OCI-M2 (cell line): ENCODE data around the gene FRA10AC1.
"Not testable (repeated sequence)": the region's sequence is repeated elsewhere in the genome, so short reads cannot be mapped to it uniquely, and the experiment has no call there.

Source experiments
- DNase-seq: peaks from one replicate; lab custom pipeline; 2025; ENCODE audit not compliant: unreplicated experiment; lab: John Stamatoyannopoulos, UW

Gene FRA10AC1

DNA sequence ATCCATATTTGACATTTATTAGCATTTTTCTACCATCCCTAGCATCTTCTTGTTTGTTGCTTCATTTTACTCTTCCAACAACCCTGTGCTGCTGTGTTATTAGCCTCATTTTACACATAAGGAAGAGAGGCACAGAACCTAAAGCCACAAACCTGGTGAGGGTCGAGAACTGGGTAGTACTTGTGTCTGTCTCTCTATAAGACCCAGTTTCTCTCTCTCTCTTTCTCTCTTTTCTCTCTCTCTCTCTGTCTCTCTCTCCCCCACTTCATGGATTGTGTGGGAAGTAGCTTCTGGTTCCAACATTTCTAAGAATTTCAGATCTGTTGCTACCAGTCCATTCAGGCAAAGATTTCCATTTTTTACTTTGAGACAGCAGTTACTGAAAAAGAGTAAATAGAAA, 1.4 kb upstream of the FRA10AC1 start:
- DNase-seq = no peak

DNA sequence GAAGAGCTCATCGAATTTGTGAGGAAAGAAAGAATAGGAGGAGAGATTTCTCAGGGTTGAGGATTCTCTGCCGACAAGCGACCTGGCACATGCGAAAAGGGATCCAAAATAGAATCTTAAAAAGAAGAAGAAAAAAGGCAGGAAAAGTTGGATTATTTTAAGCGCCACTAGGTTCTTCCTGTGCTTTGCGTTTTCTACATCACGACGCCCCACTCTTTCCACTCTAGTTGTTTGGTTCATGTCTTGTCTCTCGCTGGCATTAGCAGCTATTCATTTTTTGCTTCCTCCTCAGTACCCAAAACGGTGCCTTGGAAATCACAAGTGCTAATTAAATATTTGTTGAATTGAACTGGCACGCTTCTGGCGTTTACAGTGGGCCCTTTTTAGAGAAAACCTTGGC, 674 bp upstream of the FRA10AC1 start:
- no peak for DNase-seq

DNA sequence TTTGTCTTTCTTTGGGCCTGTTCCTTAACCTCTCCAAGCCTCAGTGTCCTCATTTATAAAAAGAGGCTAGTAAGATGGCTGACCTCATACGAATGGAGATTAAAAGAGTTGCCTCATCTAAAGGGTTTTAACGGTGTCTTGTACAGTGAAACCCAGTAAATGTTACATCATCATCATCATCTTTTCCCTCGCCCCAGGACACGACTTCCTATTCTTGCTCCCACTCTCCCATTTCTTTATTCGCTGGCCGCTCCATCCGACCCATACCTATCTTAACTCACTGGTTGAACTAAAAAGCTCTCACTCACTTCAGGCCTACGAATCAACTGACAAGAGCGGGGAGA, 554 bp downstream of the FRA10AC1 start:
- DNase-seq = no peak

DNA sequence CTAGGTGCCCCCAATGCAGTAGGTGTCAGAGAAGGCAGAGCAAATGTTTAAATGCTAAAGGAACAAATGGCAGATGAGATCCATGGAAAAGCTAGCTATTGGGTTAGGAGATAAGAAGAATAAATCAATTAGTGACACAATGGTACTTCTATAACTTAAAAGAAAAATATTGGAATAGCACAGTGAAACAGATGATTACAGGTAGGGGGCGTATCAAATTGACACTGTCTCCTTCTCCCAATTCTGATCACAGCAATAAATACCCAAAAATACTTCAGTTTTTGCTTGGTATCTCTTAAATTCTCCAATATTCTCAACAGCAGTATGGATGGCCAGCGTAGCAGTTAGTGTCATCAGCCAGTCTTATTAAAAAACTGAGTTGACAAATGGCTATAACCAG, 5.2 kb downstream of the FRA10AC1 start:
- no peak for DNase-seq

DNA sequence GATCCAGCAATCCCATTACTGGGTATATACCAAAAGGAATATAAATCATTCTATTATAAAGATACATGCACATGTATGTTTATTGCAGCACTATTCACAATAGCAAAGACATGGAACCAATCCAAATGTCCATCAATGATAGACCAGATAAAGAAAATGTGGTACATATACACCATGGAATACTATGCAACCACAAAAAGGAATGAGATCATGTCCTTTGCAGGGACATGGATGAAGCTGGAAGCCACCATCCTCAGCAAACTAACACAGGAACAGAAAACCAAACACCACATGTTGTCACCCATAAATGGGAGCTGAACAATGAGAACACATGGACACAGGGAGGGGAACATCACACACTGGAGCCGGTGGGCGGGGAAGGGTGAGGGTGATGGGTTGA, 5.8 kb downstream of the FRA10AC1 start:
- not testable (repeated sequence) for DNase-seq

DNA sequence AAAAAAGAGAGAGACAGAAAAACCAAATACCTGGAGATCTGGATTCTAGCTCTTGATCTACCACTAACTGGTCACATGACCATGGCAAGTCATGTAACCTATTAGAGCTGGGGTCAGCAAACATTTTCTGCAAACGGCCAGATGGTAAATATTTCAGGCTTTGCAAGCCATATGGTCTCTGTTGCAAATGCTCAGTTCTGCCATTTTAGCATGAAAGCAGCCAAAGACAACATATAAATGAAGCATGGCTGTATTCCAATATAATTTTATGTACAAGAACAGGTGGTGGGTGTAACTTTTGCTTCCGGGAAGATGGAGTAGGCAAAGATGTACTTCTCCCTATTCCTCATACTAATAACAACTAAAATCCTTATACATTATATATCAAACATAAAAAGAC, 6.7 kb downstream of the FRA10AC1 start:
- no peak for DNase-seq

DNA sequence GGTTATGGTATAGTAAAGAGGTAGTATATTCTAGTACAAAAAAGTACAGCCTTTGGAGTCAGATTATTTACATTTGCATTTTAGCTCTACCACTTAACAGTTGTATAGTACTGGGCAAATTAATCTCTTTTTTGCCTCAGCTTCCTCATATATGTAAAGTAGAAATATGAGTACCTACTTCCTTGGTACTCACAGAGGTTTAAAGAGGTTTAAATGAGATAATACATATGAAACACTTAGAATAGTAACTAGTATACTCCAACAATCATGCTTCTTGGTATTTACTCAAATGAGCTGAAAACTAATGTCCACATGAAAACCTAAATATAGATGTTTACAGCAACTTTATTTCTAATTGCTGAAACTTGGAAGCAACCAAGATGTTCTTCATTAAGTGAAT, 14.7 kb downstream of the FRA10AC1 start:
- no peak for DNase-seq

DNA sequence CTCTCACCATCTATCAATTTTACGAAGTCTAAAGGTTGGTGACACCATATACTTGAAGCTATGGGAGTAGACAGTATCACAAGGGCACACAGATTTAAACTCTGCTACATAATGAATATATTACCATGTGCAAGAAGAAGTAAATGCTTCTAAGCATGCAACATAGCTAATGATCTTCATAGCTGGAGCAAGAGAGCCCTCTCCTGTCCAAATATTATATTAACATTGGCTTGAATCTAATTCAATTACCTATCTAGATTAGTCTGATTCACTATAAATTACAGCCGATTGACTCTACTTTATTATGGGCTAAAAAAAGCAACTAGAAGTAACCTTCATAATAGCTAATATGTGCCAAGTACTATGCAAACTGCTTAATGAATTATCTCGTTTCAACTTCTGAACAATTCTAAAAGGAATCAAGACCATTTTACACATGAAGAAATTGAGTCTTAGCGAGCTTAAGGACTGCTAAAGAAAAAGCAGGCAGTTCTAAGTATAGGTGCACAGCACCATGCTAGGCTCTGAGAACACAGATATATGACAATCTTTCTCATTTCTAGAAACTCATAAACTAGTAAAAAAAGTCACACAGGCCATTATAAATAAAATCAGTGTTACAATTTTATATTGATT, 21.9 kb downstream of the FRA10AC1 start:
- no peak for DNase-seq

DNA sequence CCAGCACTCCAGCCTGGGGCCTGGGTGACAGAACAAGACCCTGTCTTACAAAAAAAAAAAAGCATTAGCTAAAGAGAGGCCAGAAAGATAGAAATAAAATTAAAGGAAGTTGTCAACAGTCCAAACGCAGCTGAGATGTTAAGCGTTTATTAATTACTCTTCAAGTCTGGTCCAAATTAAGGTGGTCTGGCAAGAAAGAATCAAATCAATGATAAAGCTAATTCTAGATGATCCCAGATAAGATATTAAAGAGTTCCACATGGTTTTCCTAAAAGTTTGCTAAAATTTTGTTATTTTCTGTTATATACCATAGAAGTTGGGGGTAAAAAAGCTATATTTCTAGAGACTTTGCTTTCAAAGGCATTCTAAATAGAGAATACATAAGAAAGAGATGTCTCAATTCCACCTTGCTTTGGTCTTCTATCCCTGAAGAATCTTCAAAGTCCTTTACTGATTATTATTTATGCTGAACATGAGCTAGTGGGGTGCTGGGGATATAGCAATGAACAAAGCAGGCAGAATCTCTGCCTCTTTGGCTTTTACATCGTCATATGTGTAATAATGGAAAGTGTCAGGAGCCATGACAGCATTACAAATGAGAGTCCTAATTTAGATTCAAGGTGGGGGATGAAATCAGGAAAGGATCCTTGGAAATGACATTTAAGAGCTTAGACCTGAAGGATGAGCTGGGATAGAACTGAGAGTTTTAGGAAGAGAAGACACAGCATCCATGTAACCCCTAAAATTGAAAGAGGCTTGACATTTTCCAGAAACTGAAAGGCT, 23.4 kb downstream of the FRA10AC1 start:
- DNase-seq = no peak

DNA sequence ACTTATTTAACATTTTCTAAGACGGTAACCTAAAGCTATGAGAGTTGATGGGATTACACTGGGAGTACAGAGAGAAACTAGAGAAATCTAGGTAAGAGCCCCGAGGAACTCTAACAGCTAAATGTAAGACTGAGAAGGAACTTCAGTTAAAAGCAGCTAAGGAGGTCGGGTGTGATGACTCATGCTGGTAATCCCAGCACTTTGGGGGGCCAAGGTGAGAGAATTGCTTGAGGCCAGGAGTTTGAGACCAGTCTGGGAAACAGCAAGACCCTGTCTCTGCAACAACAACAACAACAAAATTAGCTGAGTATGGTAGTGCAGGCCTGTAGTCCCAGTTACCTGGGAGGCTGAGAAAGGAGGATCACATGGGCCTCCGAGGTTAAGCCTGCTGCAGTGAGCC, 24.0 kb downstream of the FRA10AC1 start:
- no peak for DNase-seq

DNA sequence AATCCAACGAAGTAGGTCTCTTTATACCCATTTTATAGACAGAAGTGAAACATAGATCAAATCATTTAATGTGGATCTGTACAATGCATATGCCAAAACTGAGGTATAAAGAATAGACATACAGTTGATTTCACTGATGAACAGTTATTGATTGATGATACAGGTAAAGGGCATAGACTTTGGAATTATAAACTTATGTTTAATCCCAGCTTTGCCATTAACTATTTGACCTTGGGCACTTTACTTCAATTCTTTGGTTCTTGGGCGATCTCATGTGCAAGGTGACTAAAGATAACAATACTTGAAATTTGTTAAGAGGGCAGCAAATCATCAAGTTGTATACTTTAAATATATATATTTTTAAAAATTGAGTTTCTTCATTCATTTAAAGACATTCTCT, 28.6 kb downstream of the FRA10AC1 start:
- no peak for DNase-seq

DNA sequence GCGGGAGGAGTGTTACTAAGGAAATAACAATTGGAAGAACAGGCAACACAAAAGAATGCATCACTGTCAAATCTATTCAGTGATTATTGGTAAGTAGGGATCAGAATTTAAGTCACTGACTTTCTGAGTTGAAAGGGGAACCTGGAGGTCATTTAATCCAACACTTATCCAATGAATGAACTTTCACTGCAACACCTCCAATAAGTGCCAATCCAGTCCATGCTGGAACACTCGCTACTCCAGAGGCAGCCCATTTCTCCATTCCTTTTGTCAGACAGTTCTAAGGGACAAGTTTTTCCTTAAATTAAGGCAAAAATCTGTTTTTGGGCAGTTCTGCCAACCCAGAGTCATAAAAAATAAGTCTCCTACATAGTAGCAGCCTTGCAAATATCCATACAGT, 29.5 kb downstream of the FRA10AC1 start:
- no peak for DNase-seq

DNA sequence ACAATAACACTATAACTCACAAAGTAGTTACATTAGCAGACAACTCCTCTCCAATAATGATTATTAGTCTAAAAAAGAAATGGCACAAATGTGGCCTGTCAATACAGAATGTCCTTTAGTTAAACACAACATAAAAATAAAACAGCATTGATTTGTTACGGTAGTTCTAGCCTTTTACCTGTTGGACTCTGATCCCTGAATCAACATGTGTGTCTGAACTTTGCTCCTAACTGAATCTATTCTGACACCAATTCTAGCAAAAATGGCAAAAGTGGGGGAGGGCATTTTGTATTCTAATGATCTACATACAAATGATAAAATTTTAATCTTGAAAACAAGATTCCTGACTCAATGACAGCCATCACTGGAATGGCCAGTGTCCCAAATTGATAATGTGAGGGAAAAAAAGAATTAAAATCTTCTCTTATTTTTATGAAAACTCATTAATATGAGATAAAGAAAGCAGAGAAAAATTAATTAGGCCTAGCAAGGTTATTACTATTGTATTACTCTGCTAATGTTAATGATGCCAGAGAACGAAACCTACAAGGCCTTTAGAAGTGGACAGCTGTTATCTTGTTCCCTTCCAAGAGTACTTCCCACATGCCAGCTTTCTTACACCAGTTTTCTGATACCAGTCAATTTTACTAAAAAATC, 30.2 kb downstream of the FRA10AC1 start:
- DNase-seq = no peak

DNA sequence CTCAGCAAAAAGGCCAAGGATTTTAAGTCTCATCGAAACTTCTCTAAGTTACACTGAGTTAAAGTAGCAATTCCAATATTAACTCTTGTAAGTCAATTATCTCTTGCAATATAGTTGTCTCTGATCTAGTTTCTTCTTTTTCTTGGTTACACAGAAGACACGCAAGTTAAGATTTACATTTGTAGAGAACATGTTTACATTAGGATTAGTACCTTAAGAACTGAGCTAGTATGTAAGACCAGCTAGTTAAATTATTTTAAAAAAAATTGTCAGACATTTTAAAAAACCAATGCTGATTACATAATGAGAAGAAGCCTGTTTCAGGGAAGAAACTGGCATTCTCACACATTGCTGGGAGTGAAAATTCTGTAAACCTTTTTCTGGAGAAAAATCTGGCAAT, 31.4 kb downstream of the FRA10AC1 start:
- no peak for DNase-seq

DNA sequence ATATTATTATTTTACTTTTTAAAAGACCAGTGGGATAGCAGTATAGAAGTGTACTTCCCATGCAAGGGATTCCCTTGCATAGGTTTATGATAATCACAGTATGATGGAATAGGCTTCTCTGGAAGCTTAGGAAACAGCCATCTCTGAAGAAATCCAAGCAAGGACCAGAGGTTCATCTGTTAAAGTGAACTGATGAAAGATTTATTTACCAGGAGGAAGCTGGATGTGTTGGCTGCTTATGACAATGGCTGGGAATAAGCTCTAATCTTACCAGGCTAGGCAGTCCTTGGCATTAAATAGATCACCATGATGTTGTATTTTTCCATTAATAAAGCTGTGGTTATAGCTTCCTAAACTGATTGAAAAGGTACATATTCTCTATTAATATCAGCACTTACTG, 32.0 kb downstream of the FRA10AC1 start:
- DNase-seq = no peak

DNA sequence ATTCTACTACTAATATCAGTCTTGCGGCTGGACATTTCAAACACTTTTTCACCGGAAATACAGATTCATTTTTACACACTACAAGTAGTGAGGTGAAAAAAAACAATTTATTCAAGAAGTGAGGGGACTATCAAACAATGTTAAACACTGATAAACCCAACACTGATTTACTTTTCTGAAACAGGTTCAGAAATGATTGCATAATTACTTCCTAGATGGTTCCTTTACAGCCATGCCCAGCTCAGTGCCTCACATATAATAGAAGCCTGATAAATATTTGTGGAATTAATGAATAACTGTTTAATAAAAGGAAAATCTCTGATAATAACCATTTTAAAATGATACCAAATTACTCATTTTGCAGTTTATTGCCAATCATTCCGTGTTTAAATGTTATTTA, 34.6 kb downstream of the FRA10AC1 start:
- DNase-seq = no peak

DNA sequence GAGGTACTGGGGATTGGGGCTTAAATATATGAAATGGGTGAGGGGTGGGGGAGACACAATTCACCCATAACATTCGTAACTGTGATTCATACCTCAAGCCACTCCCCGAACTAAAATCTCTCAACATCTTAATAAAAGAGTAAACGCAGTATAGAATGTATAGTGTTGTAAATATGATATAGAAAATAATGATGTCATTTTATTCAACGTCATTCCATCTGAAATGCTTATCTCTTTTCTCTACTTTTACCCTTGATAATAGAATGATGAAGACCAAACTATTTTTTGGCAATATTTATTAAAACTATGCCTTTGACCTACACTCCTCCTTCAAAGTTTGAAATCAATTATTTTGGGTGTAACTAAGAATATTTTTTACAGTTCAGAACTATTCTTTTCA, 36.4 kb downstream of the FRA10AC1 start:
- no peak for DNase-seq

DNA sequence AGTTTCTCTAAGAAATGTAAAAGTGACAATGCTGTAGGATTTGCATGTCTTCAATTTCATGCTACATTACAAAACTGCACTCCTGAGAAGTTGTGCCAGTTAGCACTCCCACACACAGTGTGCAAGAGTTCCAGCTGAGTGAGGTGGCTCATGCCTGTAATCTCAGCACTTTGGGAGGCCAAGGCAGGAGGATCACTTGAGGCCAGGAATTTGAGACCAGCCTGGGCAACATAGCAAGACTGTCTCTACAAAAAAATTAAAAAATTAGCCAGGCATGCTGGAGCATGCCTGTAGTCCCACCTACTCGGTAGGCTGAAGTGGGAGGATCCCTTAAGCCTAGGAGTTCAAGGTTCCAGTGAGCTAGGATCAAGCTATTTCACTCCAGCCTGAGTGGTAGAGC, 44.6 kb downstream of the FRA10AC1 start:
- no peak for DNase-seq

DNA sequence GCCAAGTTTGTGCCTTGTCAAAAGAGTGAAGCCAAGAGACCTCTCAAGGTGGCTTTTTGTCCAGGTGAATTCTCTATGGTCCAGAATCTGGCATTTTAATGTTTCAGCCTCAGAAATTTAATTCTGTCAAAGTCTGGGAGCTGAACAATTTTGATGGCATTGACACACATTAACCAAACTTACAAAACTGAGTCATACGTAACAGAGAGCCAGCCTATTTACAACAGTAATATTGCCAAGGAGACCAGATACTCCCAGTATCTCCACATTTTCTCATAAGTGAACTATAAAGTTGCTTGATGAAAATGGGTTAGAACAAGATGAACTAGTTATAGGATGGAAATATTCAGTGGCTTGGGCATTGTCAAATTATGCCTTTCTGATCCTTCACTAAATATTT, 46.2 kb downstream of the FRA10AC1 start:
- no peak for DNase-seq

DNA sequence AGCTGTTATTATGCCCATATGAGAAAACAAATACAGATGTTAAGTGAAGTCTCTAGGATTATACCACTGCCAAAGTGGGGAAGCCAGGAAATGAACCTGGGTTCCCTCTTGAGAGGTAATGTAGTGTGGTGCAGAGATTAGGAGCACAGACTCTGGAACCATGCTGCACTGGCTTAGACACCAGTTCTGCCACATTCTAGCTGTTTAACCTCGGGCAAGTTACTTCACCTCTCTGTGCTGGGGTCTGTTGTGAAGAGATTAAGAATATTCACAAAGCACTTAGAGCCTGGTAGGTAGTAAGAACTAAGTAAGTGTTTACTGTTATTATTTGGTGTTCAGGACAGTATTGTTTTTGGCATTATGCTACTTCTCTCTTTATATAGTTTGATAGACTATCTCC, 48.2 kb downstream of the FRA10AC1 start:
- DNase-seq = no peak

DNA sequence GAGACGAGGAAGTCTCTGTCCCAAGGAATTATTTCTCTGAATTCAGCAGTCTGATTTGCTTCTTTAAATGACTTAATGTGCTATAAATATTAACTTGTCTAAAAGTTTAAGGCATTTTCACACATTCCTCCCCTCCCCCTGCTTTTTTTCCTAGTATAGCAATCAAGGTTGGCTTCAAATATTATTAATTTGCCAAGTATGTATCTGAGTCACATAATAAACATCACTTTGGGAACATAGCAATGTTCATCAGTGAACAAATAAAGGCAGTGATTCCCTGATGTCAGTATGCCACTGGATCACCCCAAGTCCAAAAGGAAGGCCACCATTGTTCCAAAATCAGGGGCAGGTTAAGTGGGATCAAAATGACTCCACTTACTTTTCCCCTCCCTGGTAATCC, 49.5 kb downstream of the FRA10AC1 start:
- DNase-seq = no peak

DNA sequence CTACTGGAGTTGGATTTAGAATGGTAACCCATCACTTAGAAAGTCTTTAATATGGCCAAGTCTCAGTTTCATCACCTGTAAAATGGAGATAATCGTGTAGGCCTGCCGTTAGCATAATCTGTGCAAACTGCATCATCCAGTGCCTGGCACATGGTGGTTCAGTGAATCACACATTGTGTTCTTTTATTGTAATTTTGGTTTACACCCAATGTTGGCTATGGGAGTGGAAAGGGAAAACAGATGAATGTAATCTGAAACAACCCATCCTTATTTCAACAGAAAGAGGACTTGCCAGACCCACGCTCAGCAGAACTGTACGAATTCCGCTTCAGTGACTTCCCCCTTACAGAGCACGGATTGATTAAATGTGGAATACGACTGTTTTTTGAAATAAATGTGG, 62.6 kb downstream of the FRA10AC1 start:
- DNase-seq = no peak
